Sciatic nerve (tissue), 2 donors: Measurements from ENCODE around the gene RASSF5. TPM values are rescaled to one million over a fixed set of nuclear protein-coding genes. Genes with fewer than 3 reads are reported as not detected.

Source experiments
- ATAC-seq: fragments of 200-7000 bp; cut with Tn5 transposase; one replicate; pipeline ENCODE4 v1.9.1; 2020; ENCODE audit warnings: mild to moderate bottlenecking, moderate library complexity
- DNase-seq: peaks from one replicate; pipeline ENCODE4 v3.0.0-alpha.2; 2020; ENCODE audit warnings: low spot score
- intact Hi-C: fragments of 100-400 bp; cut with DNase I; formaldehyde crosslinking; loops from one replicate; pipeline ENCODE4 v1.14.2; 2022
- total RNA-seq: library from RNA; stranded (reverse); fragmentation: NEBNext Ultra II Directional; extraction: Animal tissue kit (Norgen Biotek cat#: 25700); gene quantifications from one replicate; pipeline ENCODE4 v1.2.1, GENCODE V29; 2021
- donor health status: DM: no; HTN: no; CAD: no.
- donor health status: DM: no; HTN: no; CAD: no.

Gene RASSF5
- total RNA-seq, 1 donor from 2014 or later = 53.0 TPM

GRCh38 chr1:206557636-206558473 is 50.5 kb downstream of the RASSF5 start:
- DNase-seq (no peak), ATAC-seq (no peak)
- intact Hi-C loops = no loop called here

- intact Hi-C loops = no loop called here
- ATAC-seq (no peak), DNase-seq (no peak)
Measured at GRCh38 chr1:206558794-206559671, 51.7 kb downstream of the RASSF5 start.

GRCh38 chr1:206559672-206559995 is 52.3 kb downstream of the RASSF5 start:
- no peak for ATAC-seq
- no peak for DNase-seq
- intact Hi-C loops = no loop called here

- no peak for ATAC-seq
- intact Hi-C loops = no loop called here
- DNase-seq = no peak
Measured at GRCh38 chr1:206560007-206560716, 52.8 kb downstream of the RASSF5 start.

GRCh38 chr1:206563367-206564207 is 56.3 kb downstream of the RASSF5 start:
- ATAC-seq (no peak), DNase-seq (no peak)
- intact Hi-C loops = no loop called here

GRCh38 chr1:206565995-206566394 is 58.7 kb downstream of the RASSF5 start:
- ATAC-seq = no peak
- no peak for DNase-seq
- intact Hi-C loops = no loop called here

GRCh38 chr1:206566999-206567398 is 59.7 kb downstream of the RASSF5 start:
- intact Hi-C loops = no loop called here

GRCh38 chr1:206568256-206568655 is 60.9 kb downstream of the RASSF5 start:
- intact Hi-C loops = no loop called here
- DNase-seq = no peak
- ATAC-seq = no peak

More at GRCh38 chr1:206566999-206567398, 59.7 kb downstream of the RASSF5 start:
- ATAC-seq = no peak
- DNase-seq = no peak

- intact Hi-C loops = no loop called here
- ATAC-seq = no peak
- no peak for DNase-seq
Measured at GRCh38 chr1:206568779-206569352, 61.5 kb downstream of the RASSF5 start.

- intact Hi-C loops = no loop called here
- ATAC-seq = no peak
- DNase-seq = no peak
Measured at GRCh38 chr1:206569556-206569955, 62.2 kb downstream of the RASSF5 start.

- intact Hi-C loops = no loop called here
- DNase-seq = no peak
- ATAC-seq = no peak
Measured at GRCh38 chr1:206570529-206570928, 63.2 kb downstream of the RASSF5 start.

GRCh38 chr1:206572835-206573234 is 65.5 kb downstream of the RASSF5 start:
- ATAC-seq (no peak), DNase-seq (no peak)
- intact Hi-C loops = no loop called here

- intact Hi-C loops = no loop called here
- no peak for DNase-seq
- ATAC-seq = no peak
Measured at GRCh38 chr1:206573319-206573718, 66.0 kb downstream of the RASSF5 start.

- intact Hi-C loops = no loop called here
- ATAC-seq = no peak
- DNase-seq = no peak
Measured at GRCh38 chr1:206573762-206574161, 66.4 kb downstream of the RASSF5 start.

GRCh38 chr1:206575165-206575893 is 68.0 kb downstream of the RASSF5 start:
- peak; percentile 83 for ATAC-seq
- intact Hi-C loops = no loop called here
- DNase-seq = no peak

- no peak for DNase-seq
- no peak for ATAC-seq
- intact Hi-C loops = no loop called here
Measured at GRCh38 chr1:206575894-206576737, 68.8 kb downstream of the RASSF5 start.

GRCh38 chr1:206577626-206578025 is 70.3 kb downstream of the RASSF5 start:
- DNase-seq = no peak
- no peak for ATAC-seq
- intact Hi-C loops = no loop called here
